Measurements from ENCODE around the gene DDR1.

DNA sequence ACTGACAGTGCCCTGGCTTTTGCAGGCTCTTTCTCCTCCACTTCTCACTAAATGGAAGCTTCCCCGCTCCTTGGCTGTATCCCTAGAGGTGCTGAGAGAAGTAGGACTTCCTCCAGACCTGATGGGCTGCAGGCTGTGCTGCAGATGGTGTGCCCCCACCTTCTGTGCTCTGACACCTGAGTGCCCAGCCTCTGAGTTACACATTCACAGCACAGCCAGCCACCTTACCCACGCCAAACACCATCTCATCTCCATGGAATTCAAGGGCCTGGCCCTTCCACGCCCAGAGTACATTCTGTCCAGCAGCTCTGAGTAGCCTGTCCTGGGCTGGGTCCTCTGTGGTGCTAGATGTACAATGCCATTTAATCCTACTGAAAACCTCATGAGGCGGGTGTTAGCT is 42.3 kb downstream of the DDR1 start:
- TF ChIP-seq POLR2A (IDR thresholded peaks at IDR 0.05; ENCODE audit: low read depth, low read length): no peak
- TF ChIP-seq PAX5 (IDR thresholded peaks at IDR 0.05; ENCODE audit: insufficient read depth, low read length, severe bottlenecking): no peak
- TF ChIP-seq POU2F2 (IDR thresholded peaks at IDR 0.05; ENCODE audit: low read depth, low read length): no peak
- no peak for TF ChIP-seq POLR2AphosphoS5 (IDR thresholded peaks at IDR 0.05; ENCODE audit: low read depth, low read length)
- TF ChIP-seq SPI1 (IDR thresholded peaks at IDR 0.05; ENCODE audit: low read depth, low read length): no peak
- TF ChIP-seq TAF1 (IDR thresholded peaks at IDR 0.05; ENCODE audit: low read depth, low read length): no peak

Measured in GM12891 (cell line).